H9 (cell line): ENCODE data around the gene SMURF1. TPM values are rescaled to one million over a fixed set of nuclear protein-coding genes. Genes with fewer than 3 reads are reported as not detected.

Experiments
- DNase-seq: peaks from one replicate; pipeline ENCODE4 v3.0.0-alpha.2; 2017
- H2AFZ ChIP-seq: one replicate; pipeline ENCODE4 v1.6.1; 2013; ENCODE audit warnings: mild to moderate bottlenecking, low read length, control low read depth, moderate library complexity
- H2AK5ac ChIP-seq: 2 replicates; pipeline ENCODE4 v1.6.1; 2013; ENCODE audit warnings: low read length, control low read depth, mixed read lengths; ENCODE audit not compliant: insufficient read length
- H2BK120ac ChIP-seq: one replicate; pipeline ENCODE4 v1.6.1; 2013; ENCODE audit warnings: low read depth, mild to moderate bottlenecking, low read length, control low read depth, inconsistent platforms; ENCODE audit not compliant: poor library complexity, severe bottlenecking
- H2BK12ac ChIP-seq: 2 replicates; pipeline ENCODE4 v1.6.1; 2013; ENCODE audit warnings: low read length, control low read depth, mixed read lengths, low read depth; ENCODE audit not compliant: insufficient read length
- H2BK15ac ChIP-seq: 2 replicates; pipeline ENCODE4 v1.6.1; 2013; ENCODE audit warnings: low read depth, low read length, control low read depth
- H2BK20ac ChIP-seq: one replicate; pipeline ENCODE4 v1.6.1; 2013; ENCODE audit warnings: low read depth, mild to moderate bottlenecking, low read length, control low read depth, inconsistent platforms; ENCODE audit not compliant: poor library complexity, severe bottlenecking
- H2BK5ac ChIP-seq: 2 replicates; pipeline ENCODE4 v1.6.1; 2013; ENCODE audit warnings: low read length, control low read depth, mixed read lengths; ENCODE audit not compliant: insufficient read length
- H3K14ac ChIP-seq: 2 replicates; pipeline ENCODE4 v1.6.1; 2013; ENCODE audit warnings: low read length, control low read depth; ENCODE audit not compliant: insufficient read depth
- H3K18ac ChIP-seq: 2 replicates; pipeline ENCODE4 v1.6.1; 2013; ENCODE audit warnings: low read depth, mild to moderate bottlenecking, mixed read lengths, low read length, control low read depth; ENCODE audit not compliant: insufficient read length
- H3K23ac ChIP-seq: 2 replicates; pipeline ENCODE4 v1.6.1; 2013; ENCODE audit warnings: low read length, control low read depth, mixed read lengths, low read depth; ENCODE audit not compliant: insufficient read length
- H3K23me2 ChIP-seq: 2 replicates; pipeline ENCODE4 v1.6.1; 2013; ENCODE audit warnings: low read depth, mild to moderate bottlenecking, mixed read lengths, low read length, control low read depth; ENCODE audit not compliant: insufficient read length, poor library complexity, severe bottlenecking
- H3K27ac ChIP-seq: 2 replicates; pipeline ENCODE4 v1.5.1; 2013; ENCODE audit warnings: low read length, control low read depth, mixed read lengths, low read depth; ENCODE audit not compliant: insufficient read length
- H3K27me3 ChIP-seq: 2 replicates; pipeline ENCODE4 v1.6.1; 2013; ENCODE audit warnings: low read length, control low read depth, inconsistent platforms; ENCODE audit not compliant: insufficient read depth
- H3K4ac ChIP-seq: 2 replicates; pipeline ENCODE4 v1.6.1; 2013; ENCODE audit warnings: low read depth, mild to moderate bottlenecking, control low read depth, inconsistent platforms, low read length, moderate library complexity
- H3K4me1 ChIP-seq: 2 replicates; pipeline ENCODE4 v1.6.1; 2013; ENCODE audit warnings: low read length, control low read depth, inconsistent platforms; ENCODE audit not compliant: insufficient read depth
- H3K4me2 ChIP-seq: 2 replicates; pipeline ENCODE4 v1.6.1; 2013; ENCODE audit warnings: low read length, control low read depth, mixed read lengths; ENCODE audit not compliant: insufficient read length, insufficient read depth
- H3K56ac ChIP-seq: 2 replicates; pipeline ENCODE4 v1.6.1; 2013; ENCODE audit warnings: low read depth, mild to moderate bottlenecking, mixed read lengths, low read length, control low read depth; ENCODE audit not compliant: insufficient read length
- H3K79me1 ChIP-seq: 2 replicates; pipeline ENCODE4 v1.6.1; 2013; ENCODE audit warnings: low read depth, mild to moderate bottlenecking, moderate library complexity, low read length, control low read depth, inconsistent platforms; ENCODE audit not compliant: insufficient read depth, poor library complexity, severe bottlenecking
- H3K79me2 ChIP-seq: 2 replicates; pipeline ENCODE4 v1.6.1; 2013; ENCODE audit warnings: low read length, control low read depth, inconsistent platforms; ENCODE audit not compliant: insufficient read depth
- H3K9ac ChIP-seq: 2 replicates; pipeline ENCODE4 v1.6.1; 2013; ENCODE audit warnings: low read length, control low read depth, mixed read lengths; ENCODE audit not compliant: insufficient read length; ENCODE audit errors: extremely low read depth
- H3K9me3 ChIP-seq: one replicate; pipeline ENCODE4 v1.6.1; 2013; ENCODE audit warnings: low read depth, low read length, inconsistent platforms; ENCODE audit not compliant: control insufficient read depth
- H3T11ph ChIP-seq: one replicate; pipeline ENCODE4 v1.6.1; 2013; ENCODE audit warnings: mild to moderate bottlenecking, low read length, control low read depth, inconsistent platforms
- H4K20me1 ChIP-seq: one replicate; pipeline ENCODE4 v1.6.1; 2013; ENCODE audit not compliant: control insufficient read depth, insufficient read length, insufficient read depth
- H4K5ac ChIP-seq: 2 replicates; pipeline ENCODE4 v1.6.1; 2013; ENCODE audit warnings: low read depth, mild to moderate bottlenecking, mixed read lengths, low read length, control low read depth; ENCODE audit not compliant: insufficient read length
- H4K8ac ChIP-seq: replicated peaks from 2 replicates; pipeline ENCODE4 v1.6.1; 2013; ENCODE audit warnings: low read length, control low read depth, mixed read lengths, low read depth; ENCODE audit not compliant: insufficient read length
- H4K91ac ChIP-seq: 2 replicates; pipeline ENCODE4 v1.6.1; 2013; ENCODE audit warnings: low read depth, mild to moderate bottlenecking, moderate library complexity, mixed read lengths, low read length, control low read depth; ENCODE audit not compliant: insufficient read length
- H3K27ac Mint-ChIP-seq, 3 experiments: 2 replicates in 2 of 3; 3 replicates in 1 of 3; pipeline ENCODE4 v1.8.0; 2020 to 2021; ENCODE audit warnings: mixed read lengths in 3 of 3, mild to moderate bottlenecking in 1 of 3, moderate library complexity in 1 of 3
- H3K27me3 Mint-ChIP-seq: 2 replicates; pipeline ENCODE4 v1.8.0; 2021; ENCODE audit warnings: low read depth, mild to moderate bottlenecking, moderate library complexity, mixed read lengths
- H3K36me3 Mint-ChIP-seq, 3 experiments: 2 replicates in 2 of 3; 3 replicates in 1 of 3; pipeline ENCODE4 v1.8.0; 2020 to 2021; ENCODE audit warnings: low read depth in 3 of 3, mixed read lengths in 3 of 3; ENCODE audit not compliant: insufficient read depth in 1 of 3
- H3K4me1 Mint-ChIP-seq, 2 experiments: 2 replicates each; pipeline ENCODE4 v1.8.0; 2020; ENCODE audit warnings: mixed read lengths in 2 of 2
- H3K4me3 Mint-ChIP-seq, 2 experiments: 2 replicates in 1 of 2; 3 replicates in 1 of 2; pipeline ENCODE4 v1.8.0; 2020 to 2021; ENCODE audit warnings: mild to moderate bottlenecking in 2 of 2, mixed read lengths in 2 of 2, moderate library complexity in 1 of 2
- H3K9me3 Mint-ChIP-seq, 2 experiments: 2 replicates in 1 of 2; 3 replicates in 1 of 2; pipeline ENCODE4 v1.8.0; 2020; ENCODE audit warnings: mild to moderate bottlenecking in 2 of 2, mixed read lengths in 2 of 2, moderate library complexity in 1 of 2
- WGBS: extraction: QIAGEN DNeasy Blood & Tissue Kit; methylation state at CpG from one replicate; pipeline ENCODE4 v1.1.7; 2013; ENCODE audit warnings: missing lambda C conversion rate, low lambda C conversion rate, mixed read lengths; ENCODE audit not compliant: insufficient read length; ENCODE audit errors: extremely low coverage; 5-methylcytosine and 5-hydroxymethylcytosine counted together
- total RNA-seq: library from RNA; stranded (reverse); gene quantifications from 2 replicates; pipeline ENCODE4 v1.2.1, GENCODE V29; 2021
- TF ChIP-seq, protein P1 (sequence below): fragments of 200-600 bp; sonication (generic); conservative IDR thresholded peaks from 3 replicates; pipeline ENCODE4 v1.8.0; 2021; ENCODE audit warnings: antibody characterized with exemption, mild to moderate bottlenecking

The SMURF1 gene
- total RNA-seq, 1 experiment from 2014 or later, result 29.4 TPM

DNA sequence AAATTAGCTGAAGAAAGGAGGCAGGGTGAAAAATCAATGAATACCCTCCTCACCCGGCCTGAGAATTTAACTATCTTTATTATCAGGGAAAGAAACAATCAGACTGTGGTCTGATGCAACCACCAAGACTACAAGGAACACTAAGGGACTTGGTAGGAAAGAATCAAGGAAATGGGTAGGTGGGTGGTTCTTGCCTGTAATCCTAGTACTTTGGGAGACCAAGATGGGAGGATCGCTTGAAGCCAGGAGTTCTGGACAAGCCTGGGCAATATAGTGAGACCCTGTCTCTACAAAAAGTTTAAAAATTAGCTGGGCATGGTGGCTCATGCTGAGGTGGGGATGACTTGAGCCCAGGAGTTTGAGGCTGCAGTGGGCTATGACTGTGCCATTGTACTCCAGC is 12.6 kb downstream of the SMURF1 start:
- Histone ChIP-seq H2BK15ac (no peak overlapping the region), H4K5ac (no peak overlapping the region), H3K4ac (no peak overlapping the region), H2BK20ac (no peak overlapping the region), H4K20me1 (no peaks in the 10 kb centered on the region), H3K56ac (no peak overlapping the region), H3K14ac (no peak overlapping the region), H2AK5ac (no peak overlapping the region), H3K79me1 (peaks cover 5% of the 10 kb centered on the region), H3T11ph (no peak overlapping the region), H3K27me3 (no peaks in the 10 kb centered on the region), H3K9ac (no peak overlapping the region), H4K91ac (no peak overlapping the region), H3K18ac (no peak overlapping the region), H4K8ac (no peak overlapping the region), H3K23ac (no peak overlapping the region), H3K9me3 (no peaks in the 10 kb centered on the region), H2AFZ (no peak overlapping the region), H3K4me1 (no peaks in the 10 kb centered on the region; the same call in 1 of the 2 replicates), H3K27ac (no peak overlapping the region), H3K4me2 (no peak overlapping the region), H3K79me2 (peaks cover 39% of the 10 kb centered on the region; the same call in 1 of the 2 replicates), H2BK120ac (no peak overlapping the region), H3K23me2 (no peaks in the 10 kb centered on the region), H2BK5ac (no peak overlapping the region), H2BK12ac (no peak overlapping the region)
- H3K4me3 Mint-ChIP-seq, result no peak overlapping the region
- H3K4me1 Mint-ChIP-seq, result peaks cover 20 to 28% of the 10 kb centered on the region in 2 experiments
- peak overlapping the region; percentile 23 to 25 (median 25); a peak in 3 of 7 replicates for H3K27ac Mint-ChIP-seq
- WGBS, result no CpG with 5 or more reads among the region's 2 CpGs
- no peaks in the 10 kb centered on the region for H3K9me3 Mint-ChIP-seq
- H3K27me3 Mint-ChIP-seq, result no peaks in the 10 kb centered on the region
- no peaks in the 10 kb centered on the region; a peak in 1 of 7 replicates for H3K36me3 Mint-ChIP-seq
- DNase-seq, result no peak
- TF ChIP-seq, protein P1, sequence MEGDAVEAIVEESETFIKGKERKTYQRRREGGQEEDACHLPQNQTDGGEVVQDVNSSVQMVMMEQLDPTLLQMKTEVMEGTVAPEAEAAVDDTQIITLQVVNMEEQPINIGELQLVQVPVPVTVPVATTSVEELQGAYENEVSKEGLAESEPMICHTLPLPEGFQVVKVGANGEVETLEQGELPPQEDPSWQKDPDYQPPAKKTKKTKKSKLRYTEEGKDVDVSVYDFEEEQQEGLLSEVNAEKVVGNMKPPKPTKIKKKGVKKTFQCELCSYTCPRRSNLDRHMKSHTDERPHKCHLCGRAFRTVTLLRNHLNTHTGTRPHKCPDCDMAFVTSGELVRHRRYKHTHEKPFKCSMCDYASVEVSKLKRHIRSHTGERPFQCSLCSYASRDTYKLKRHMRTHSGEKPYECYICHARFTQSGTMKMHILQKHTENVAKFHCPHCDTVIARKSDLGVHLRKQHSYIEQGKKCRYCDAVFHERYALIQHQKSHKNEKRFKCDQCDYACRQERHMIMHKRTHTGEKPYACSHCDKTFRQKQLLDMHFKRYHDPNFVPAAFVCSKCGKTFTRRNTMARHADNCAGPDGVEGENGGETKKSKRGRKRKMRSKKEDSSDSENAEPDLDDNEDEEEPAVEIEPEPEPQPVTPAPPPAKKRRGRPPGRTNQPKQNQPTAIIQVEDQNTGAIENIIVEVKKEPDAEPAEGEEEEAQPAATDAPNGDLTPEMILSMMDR, result no peak
